HEK293 (cell line): ENCODE measurements around the gene SEC63.

Source experiments
- CTCF ChIA-PET: fragments of 350-600 bp; formaldehyde crosslinking; extraction: SDS; loops from one replicate; lab custom pipeline; 2021; ENCODE audit warnings: antibody characterized with exemption; lab: Yijun Ruan, JAX
- POLR2A ChIA-PET: fragments of 300-600 bp; formaldehyde crosslinking; extraction: SDS; loops from one replicate; lab custom pipeline; 2020; ENCODE audit warnings: antibody characterized with exemption, inconsistent platforms; lab: Yijun Ruan, JAX
- H3K27ac ChIP-seq: fragments of 200-500 bp; sonication (Bioruptor generic); 2 replicates; pipeline ENCODE4 v1.5.1; 2014; ENCODE audit warnings: low read depth, low read length, control low read depth, inconsistent platforms; ENCODE audit errors: extremely low read depth
- H3K36me3 ChIP-seq, 2 experiments: fragments of 200-500 bp in 1 of 2; sonication (Bioruptor generic) in 1 of 2; 1 replicate in 1 of 2; 2 replicates in 1 of 2; pipeline ENCODE4 v1.5.1; 2014 to 2017; ENCODE audit warnings: inconsistent platforms in 2 of 2, low read length in 2 of 2; ENCODE audit not compliant: control insufficient read depth in 2 of 2, insufficient read depth in 1 of 2
- H3K4me1 ChIP-seq: fragments of 200-500 bp; sonication (Bioruptor generic); 2 replicates; pipeline ENCODE4 v1.5.1; 2014; ENCODE audit warnings: mild to moderate bottlenecking, low read length, inconsistent platforms; ENCODE audit not compliant: control insufficient read depth, insufficient read depth
- H3K4me3 ChIP-seq: 2 replicates; pipeline ENCODE4 v1.5.1; 2011; ENCODE audit warnings: low read depth, mild to moderate bottlenecking, control low read depth, low read length, moderate library complexity
- H3K9me3 ChIP-seq: fragments of 200-500 bp; sonication (Bioruptor generic); 2 replicates; pipeline ENCODE4 v1.5.1; 2014; ENCODE audit warnings: low read depth, low read length, inconsistent platforms; ENCODE audit not compliant: control insufficient read depth, insufficient read depth
- GLI4 ChIP-seq: fragments of 450-650 bp; formaldehyde crosslinking; IDR thresholded peaks from 2 replicates; pipeline ENCODE4 v1.5.1; 2016; ENCODE audit warnings: missing biosample characterization, missing genetic modification characterization
- KLF7 ChIP-seq: fragments of 450-650 bp; formaldehyde crosslinking; IDR thresholded peaks from 2 replicates; pipeline ENCODE4 v1.5.1; 2016; ENCODE audit warnings: missing biosample characterization, missing genetic modification characterization, borderline replicate concordance
- MYNN ChIP-seq: fragments of 450-650 bp; formaldehyde crosslinking; IDR thresholded peaks from 2 replicates; pipeline ENCODE4 v1.5.1; 2016; ENCODE audit warnings: missing biosample characterization, missing genetic modification characterization, borderline replicate concordance
- ZFHX2 ChIP-seq: fragments of 450-650 bp; formaldehyde crosslinking; conservative IDR thresholded peaks from 2 replicates; pipeline ENCODE4 v1.5.1; 2016; ENCODE audit warnings: missing biosample characterization, missing genetic modification characterization
- ZNF10 ChIP-seq: fragments of 450-650 bp; formaldehyde crosslinking; IDR thresholded peaks from 2 replicates; pipeline ENCODE4 v1.5.1; 2017; ENCODE audit warnings: missing biosample characterization, missing genetic modification characterization
- ZNF140 ChIP-seq: fragments of 450-650 bp; formaldehyde crosslinking; IDR thresholded peaks from 2 replicates; pipeline ENCODE4 v1.5.1; 2016; ENCODE audit warnings: missing biosample characterization, missing genetic modification characterization
- ZNF169 ChIP-seq: fragments of 450-650 bp; formaldehyde crosslinking; IDR thresholded peaks from 2 replicates; pipeline ENCODE4 v1.5.1; 2016; ENCODE audit warnings: missing biosample characterization, missing genetic modification characterization
- ZNF214 ChIP-seq: fragments of 450-650 bp; formaldehyde crosslinking; IDR thresholded peaks from 2 replicates; pipeline ENCODE4 v1.5.1; 2017; ENCODE audit warnings: missing biosample characterization, mild to moderate bottlenecking, missing genetic modification characterization, borderline replicate concordance
- ZNF350 ChIP-seq: fragments of 450-650 bp; formaldehyde crosslinking; IDR thresholded peaks from 2 replicates; pipeline ENCODE4 v1.5.0; 2017; ENCODE audit warnings: missing biosample characterization, mild to moderate bottlenecking, missing genetic modification characterization
- ZNF514 ChIP-seq: fragments of 450-650 bp; formaldehyde crosslinking; IDR thresholded peaks from 2 replicates; pipeline ENCODE4 v1.5.1; 2016; ENCODE audit warnings: missing biosample characterization, missing genetic modification characterization
- ZNF560 ChIP-seq: fragments of 450-650 bp; formaldehyde crosslinking; IDR thresholded peaks from 2 replicates; pipeline ENCODE4 v1.5.1; 2017; ENCODE audit warnings: missing biosample characterization, missing genetic modification characterization, borderline replicate concordance
- ZNF660 ChIP-seq: fragments of 450-650 bp; IDR thresholded peaks from 2 replicates; pipeline ENCODE4 v1.5.1; 2018; ENCODE audit warnings: missing biosample characterization, mild to moderate bottlenecking, missing genetic modification characterization
- ZNF792 ChIP-seq: fragments of 450-650 bp; formaldehyde crosslinking; IDR thresholded peaks from 2 replicates; pipeline ENCODE4 v1.5.1; 2016; ENCODE audit warnings: missing biosample characterization, missing genetic modification characterization
- ZNF843 ChIP-seq: fragments of 450-650 bp; formaldehyde crosslinking; IDR thresholded peaks from 2 replicates; pipeline ENCODE4 v1.5.1; 2016; ENCODE audit warnings: missing biosample characterization, missing genetic modification characterization
- ZSCAN30 ChIP-seq: fragments of 450-650 bp; IDR thresholded peaks from 2 replicates; pipeline ENCODE4 v1.5.1; 2018; ENCODE audit warnings: missing biosample characterization, mild to moderate bottlenecking, missing genetic modification characterization, moderate library complexity
- TF ChIP-seq, protein P1 (sequence below): fragments of 450-650 bp; formaldehyde crosslinking; IDR thresholded peaks from 2 replicates; pipeline ENCODE4 v1.5.1; 2016; ENCODE audit warnings: missing biosample characterization, missing genetic modification characterization, borderline replicate concordance
- TF ChIP-seq, protein P2 (sequence below): fragments of 450-650 bp; formaldehyde crosslinking; IDR thresholded peaks from 2 replicates; pipeline ENCODE4 v1.5.1; 2016; ENCODE audit warnings: missing biosample characterization, missing genetic modification characterization
- TF ChIP-seq, protein P3 (sequence below): fragments of 450-650 bp; formaldehyde crosslinking; IDR thresholded peaks from 2 replicates; pipeline ENCODE4 v1.5.1; 2016; ENCODE audit warnings: missing biosample characterization, missing genetic modification characterization
- TF ChIP-seq, protein P4 (sequence below): fragments of 450-650 bp; formaldehyde crosslinking; IDR thresholded peaks from 2 replicates; pipeline ENCODE4 v1.5.1; 2016; ENCODE audit warnings: missing biosample characterization, missing genetic modification characterization
- TF ChIP-seq, protein P5 (sequence below): fragments of 450-650 bp; formaldehyde crosslinking; IDR thresholded peaks from 2 replicates; pipeline ENCODE4 v1.5.1; 2016; ENCODE audit warnings: missing biosample characterization, missing genetic modification characterization

Gene SEC63

DNA sequence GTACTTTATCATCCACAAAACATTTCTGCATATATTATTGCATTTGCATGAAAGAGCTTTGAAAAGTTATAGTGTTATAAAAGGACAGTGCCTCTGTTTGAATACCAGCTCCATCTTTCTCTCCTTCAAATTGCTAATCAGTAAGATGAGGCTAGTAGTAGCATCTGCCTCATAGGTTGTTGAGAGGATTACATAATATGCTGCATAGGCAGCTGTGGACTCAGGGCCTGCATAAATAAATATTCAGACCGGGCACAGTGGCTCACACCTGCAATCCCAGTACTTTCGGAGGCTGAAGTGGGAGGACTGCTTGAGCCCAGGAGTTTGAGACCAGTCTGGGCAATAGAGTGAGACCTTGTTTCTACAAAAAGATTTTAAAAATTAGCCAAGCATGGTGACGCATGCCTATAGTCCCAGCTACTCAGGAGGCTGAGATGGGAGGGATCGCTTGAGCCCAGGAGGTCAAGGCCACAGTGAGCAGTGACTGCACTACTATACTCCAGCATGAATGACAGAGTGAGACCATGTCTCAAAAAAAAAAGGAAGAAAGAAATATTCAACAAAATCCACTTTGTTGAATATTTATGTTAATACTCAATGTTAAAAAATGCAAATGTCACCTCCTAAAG is 18.3 kb upstream of the SEC63 start:
- H3K36me3 ChIP-seq: no peaks in the 10 kb centered on the region
- H3K9me3 ChIP-seq: no peaks in the 10 kb centered on the region
- no peak overlapping the region for H3K4me3 ChIP-seq
- ChIA-PET CTCF (interaction anchor here (0.6 to 1.7 kb wide), 8 partner anchors 10 to 548 kb away, joined by 3 to 13 read pairs (median 4); no protein-coding TSS in a partner anchor), POLR2A (no interaction called here)
- H3K4me1 ChIP-seq: no peaks in the 10 kb centered on the region
- 0 out of 2 replicates have a peak, but pooled peaks have one; percentile 12 for TF ChIP-seq ZNF350 (tag by site-specific recombination)
- no peak for TF ChIP-seq ZNF660 (tag by site-specific recombination)
- no peak overlapping the region for H3K27ac ChIP-seq

DNA sequence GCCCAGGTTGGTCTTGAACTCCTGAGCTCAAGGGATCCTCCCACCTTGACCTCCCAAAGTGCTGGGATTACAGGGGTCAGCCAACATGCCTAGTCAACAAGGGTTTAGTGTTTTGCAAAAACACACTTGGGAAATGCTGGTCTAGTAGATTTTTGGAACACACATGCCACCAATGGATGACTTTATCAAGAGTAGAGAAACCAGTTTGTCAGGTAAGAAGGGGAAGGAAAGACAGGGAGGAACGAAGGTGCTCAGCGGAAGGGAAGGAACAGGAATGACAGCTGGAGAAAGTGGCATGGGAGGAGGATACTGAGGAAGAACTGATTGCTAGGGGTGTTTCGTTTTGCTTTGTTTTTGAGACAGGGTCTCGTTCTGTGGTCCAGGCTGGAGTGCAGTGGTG is 15.6 kb upstream of the SEC63 start:
- CTCF ChIA-PET: interaction anchor here (1.1 to 1.2 kb wide), 2 partner anchors 11 to 76 kb away, joined by 3 to 6 read pairs; no protein-coding TSS in a partner anchor
- no peaks in the 10 kb centered on the region for H3K4me1 ChIP-seq
- POLR2A ChIA-PET: no interaction called here
- no peak for TF ChIP-seq GLI4
- no peak for TF ChIP-seq ZFHX2 (tag by site-specific recombination)
- no peak for TF ChIP-seq MYNN (tag by site-specific recombination)
- TF ChIP-seq ZNF140 (tag by site-specific recombination): no peak
- TF ChIP-seq, protein P1, sequence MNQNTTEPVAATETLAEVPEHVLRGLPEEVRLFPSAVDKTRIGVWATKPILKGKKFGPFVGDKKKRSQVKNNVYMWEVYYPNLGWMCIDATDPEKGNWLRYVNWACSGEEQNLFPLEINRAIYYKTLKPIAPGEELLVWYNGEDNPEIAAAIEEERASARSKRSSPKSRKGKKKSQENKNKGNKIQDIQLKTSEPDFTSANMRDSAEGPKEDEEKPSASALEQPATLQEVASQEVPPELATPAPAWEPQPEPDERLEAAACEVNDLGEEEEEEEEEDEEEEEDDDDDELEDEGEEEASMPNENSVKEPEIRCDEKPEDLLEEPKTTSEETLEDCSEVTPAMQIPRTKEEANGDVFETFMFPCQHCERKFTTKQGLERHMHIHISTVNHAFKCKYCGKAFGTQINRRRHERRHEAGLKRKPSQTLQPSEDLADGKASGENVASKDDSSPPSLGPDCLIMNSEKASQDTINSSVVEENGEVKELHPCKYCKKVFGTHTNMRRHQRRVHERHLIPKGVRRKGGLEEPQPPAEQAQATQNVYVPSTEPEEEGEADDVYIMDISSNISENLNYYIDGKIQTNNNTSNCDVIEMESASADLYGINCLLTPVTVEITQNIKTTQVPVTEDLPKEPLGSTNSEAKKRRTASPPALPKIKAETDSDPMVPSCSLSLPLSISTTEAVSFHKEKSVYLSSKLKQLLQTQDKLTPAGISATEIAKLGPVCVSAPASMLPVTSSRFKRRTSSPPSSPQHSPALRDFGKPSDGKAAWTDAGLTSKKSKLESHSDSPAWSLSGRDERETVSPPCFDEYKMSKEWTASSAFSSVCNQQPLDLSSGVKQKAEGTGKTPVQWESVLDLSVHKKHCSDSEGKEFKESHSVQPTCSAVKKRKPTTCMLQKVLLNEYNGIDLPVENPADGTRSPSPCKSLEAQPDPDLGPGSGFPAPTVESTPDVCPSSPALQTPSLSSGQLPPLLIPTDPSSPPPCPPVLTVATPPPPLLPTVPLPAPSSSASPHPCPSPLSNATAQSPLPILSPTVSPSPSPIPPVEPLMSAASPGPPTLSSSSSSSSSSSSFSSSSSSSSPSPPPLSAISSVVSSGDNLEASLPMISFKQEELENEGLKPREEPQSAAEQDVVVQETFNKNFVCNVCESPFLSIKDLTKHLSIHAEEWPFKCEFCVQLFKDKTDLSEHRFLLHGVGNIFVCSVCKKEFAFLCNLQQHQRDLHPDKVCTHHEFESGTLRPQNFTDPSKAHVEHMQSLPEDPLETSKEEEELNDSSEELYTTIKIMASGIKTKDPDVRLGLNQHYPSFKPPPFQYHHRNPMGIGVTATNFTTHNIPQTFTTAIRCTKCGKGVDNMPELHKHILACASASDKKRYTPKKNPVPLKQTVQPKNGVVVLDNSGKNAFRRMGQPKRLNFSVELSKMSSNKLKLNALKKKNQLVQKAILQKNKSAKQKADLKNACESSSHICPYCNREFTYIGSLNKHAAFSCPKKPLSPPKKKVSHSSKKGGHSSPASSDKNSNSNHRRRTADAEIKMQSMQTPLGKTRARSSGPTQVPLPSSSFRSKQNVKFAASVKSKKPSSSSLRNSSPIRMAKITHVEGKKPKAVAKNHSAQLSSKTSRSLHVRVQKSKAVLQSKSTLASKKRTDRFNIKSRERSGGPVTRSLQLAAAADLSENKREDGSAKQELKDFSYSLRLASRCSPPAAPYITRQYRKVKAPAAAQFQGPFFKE (tag by site-specific recombination): no peak
- no peak for TF ChIP-seq ZNF792 (tag by site-specific recombination)
- TF ChIP-seq ZNF10 (tag by site-specific recombination): no peak
- TF ChIP-seq, protein P2, sequence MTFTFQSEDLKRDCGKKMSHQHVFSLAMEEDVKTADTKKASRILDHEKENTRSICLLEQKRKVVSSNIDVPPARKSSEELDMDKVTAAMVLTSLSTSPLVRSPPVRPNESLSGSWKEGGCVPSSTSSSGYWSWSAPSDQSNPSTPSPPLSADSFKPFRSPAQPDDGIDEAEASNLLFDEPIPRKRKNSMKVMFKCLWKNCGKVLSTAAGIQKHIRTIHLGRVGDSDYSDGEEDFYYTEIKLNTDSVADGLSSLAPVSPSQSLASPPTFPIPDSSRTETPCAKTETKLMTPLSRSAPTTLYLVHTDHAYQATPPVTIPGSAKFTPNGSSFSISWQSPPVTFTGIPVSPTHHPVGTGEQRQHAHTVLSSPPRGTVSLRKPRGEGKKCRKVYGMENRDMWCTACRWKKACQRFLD (tag by site-specific recombination): no peak
- TF ChIP-seq, protein P3, sequence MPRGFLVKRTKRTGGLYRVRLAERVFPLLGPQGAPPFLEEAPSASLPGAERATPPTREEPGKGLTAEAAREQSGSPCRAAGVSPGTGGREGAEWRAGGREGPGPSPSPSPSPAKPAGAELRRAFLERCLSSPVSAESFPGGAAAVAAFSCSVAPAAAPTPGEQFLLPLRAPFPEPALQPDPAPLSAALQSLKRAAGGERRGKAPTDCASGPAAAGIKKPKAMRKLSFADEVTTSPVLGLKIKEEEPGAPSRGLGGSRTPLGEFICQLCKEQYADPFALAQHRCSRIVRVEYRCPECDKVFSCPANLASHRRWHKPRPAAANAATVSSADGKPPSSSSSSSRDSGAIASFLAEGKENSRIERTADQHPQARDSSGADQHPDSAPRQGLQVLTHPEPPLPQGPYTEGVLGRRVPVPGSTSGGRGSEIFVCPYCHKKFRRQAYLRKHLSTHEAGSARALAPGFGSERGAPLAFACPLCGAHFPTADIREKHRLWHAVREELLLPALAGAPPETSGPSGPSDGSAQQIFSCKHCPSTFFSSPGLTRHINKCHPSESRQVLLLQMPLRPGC (tag by site-specific recombination): no peak
- TF ChIP-seq ZNF560 (tag by site-specific recombination): no peak
- TF ChIP-seq ZSCAN30 (tag by site-specific recombination): no peak
- TF ChIP-seq ZNF214 (tag by site-specific recombination): no peak
- TF ChIP-seq ZNF843 (tag by site-specific recombination): no peak
- TF ChIP-seq, protein P4, sequence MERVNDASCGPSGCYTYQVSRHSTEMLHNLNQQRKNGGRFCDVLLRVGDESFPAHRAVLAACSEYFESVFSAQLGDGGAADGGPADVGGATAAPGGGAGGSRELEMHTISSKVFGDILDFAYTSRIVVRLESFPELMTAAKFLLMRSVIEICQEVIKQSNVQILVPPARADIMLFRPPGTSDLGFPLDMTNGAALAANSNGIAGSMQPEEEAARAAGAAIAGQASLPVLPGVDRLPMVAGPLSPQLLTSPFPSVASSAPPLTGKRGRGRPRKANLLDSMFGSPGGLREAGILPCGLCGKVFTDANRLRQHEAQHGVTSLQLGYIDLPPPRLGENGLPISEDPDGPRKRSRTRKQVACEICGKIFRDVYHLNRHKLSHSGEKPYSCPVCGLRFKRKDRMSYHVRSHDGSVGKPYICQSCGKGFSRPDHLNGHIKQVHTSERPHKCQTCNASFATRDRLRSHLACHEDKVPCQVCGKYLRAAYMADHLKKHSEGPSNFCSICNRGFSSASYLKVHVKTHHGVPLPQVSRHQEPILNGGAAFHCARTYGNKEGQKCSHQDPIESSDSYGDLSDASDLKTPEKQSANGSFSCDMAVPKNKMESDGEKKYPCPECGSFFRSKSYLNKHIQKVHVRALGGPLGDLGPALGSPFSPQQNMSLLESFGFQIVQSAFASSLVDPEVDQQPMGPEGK (tag by site-specific recombination): no peak
- TF ChIP-seq, protein P5, sequence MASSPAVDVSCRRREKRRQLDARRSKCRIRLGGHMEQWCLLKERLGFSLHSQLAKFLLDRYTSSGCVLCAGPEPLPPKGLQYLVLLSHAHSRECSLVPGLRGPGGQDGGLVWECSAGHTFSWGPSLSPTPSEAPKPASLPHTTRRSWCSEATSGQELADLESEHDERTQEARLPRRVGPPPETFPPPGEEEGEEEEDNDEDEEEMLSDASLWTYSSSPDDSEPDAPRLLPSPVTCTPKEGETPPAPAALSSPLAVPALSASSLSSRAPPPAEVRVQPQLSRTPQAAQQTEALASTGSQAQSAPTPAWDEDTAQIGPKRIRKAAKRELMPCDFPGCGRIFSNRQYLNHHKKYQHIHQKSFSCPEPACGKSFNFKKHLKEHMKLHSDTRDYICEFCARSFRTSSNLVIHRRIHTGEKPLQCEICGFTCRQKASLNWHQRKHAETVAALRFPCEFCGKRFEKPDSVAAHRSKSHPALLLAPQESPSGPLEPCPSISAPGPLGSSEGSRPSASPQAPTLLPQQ (tag by site-specific recombination): no peak
- TF ChIP-seq ZNF514 (tag by site-specific recombination): no peak
- TF ChIP-seq KLF7 (tag by site-specific recombination): no peak
- TF ChIP-seq ZNF169: no peak

More for the DNA sequence above, 15.6 kb upstream of the SEC63 start:
- Histone ChIP-seq H3K4me3 (no peak overlapping the region), H3K9me3 (no peaks in the 10 kb centered on the region), H3K36me3 (no peaks in the 10 kb centered on the region), H3K27ac (no peak overlapping the region)
